Neural cell (in vitro differentiated cells): ENCODE measurements around the gene NOL4L. TPM values are rescaled to one million over a fixed set of nuclear protein-coding genes. Genes with fewer than 3 reads are reported as not detected.

Source experiments
- H2AFZ ChIP-seq: fragments of 200-600, 300-800 bp; sonication (generic), shearing (Covaris generic); 2 replicates; pipeline ENCODE4 v1.6.0; 2014; ENCODE audit warnings: low read depth, mild to moderate bottlenecking, antibody characterized with exemption, low read length, moderate library complexity
- H3F3A ChIP-seq: fragments of 200-600 bp; shearing (Covaris generic); 2 replicates; pipeline ENCODE4 v1.6.1; 2016; ENCODE audit warnings: mild to moderate bottlenecking, moderate library complexity, mixed read lengths, antibody characterized with exemption, low read length; ENCODE audit not compliant: insufficient read depth, poor library complexity, severe bottlenecking
- H3K27ac ChIP-seq: fragments of 200-600, 300-800 bp; sonication (generic), shearing (Covaris generic); 2 replicates; pipeline ENCODE4 v1.5.1; 2014; ENCODE audit warnings: mild to moderate bottlenecking, low read length, moderate library complexity
- H3K27me3 ChIP-seq: fragments of 300-800, 200-600 bp; sonication (generic), shearing (Covaris generic); 2 replicates; pipeline ENCODE4 v1.6.0; 2014; ENCODE audit warnings: mild to moderate bottlenecking, low read depth, low read length, moderate library complexity; ENCODE audit not compliant: insufficient read depth
- H3K36me3 ChIP-seq: fragments of 300-800, 200-600 bp; sonication (generic), shearing (Covaris generic); 2 replicates; pipeline ENCODE4 v1.5.1; 2014; ENCODE audit warnings: mild to moderate bottlenecking, antibody characterized with exemption, low read length, moderate library complexity; ENCODE audit not compliant: insufficient read depth
- H3K4me2 ChIP-seq: fragments of 300-800, 200-600 bp; sonication (generic), shearing (Covaris generic); 2 replicates; pipeline ENCODE4 v1.6.0; 2014; ENCODE audit warnings: mild to moderate bottlenecking, low read length
- H3K4me3 ChIP-seq: fragments of 300-800, 200-600 bp; sonication (generic), shearing (Covaris generic); 2 replicates; pipeline ENCODE4 v1.5.1; 2014; ENCODE audit warnings: mild to moderate bottlenecking, low read length, moderate library complexity
- H3K79me2 ChIP-seq: fragments of 200-600 bp; shearing (Covaris generic); replicated peaks from 2 replicates; pipeline ENCODE4 v1.6.0; 2014; ENCODE audit warnings: mild to moderate bottlenecking, low read length, moderate library complexity; ENCODE audit not compliant: insufficient read depth
- H3K9ac ChIP-seq: fragments of 300-800, 200-600 bp; sonication (generic), shearing (Covaris generic); 2 replicates; pipeline ENCODE4 v1.6.1; 2016; ENCODE audit warnings: mild to moderate bottlenecking, low read length, mixed read lengths
- H3K9me2 ChIP-seq: fragments of 200-600 bp; shearing (Covaris generic); 2 replicates; pipeline ENCODE4 v1.6.1; 2016; ENCODE audit warnings: mild to moderate bottlenecking, low read length, mixed read lengths; ENCODE audit not compliant: insufficient read depth
- H3K9me3 ChIP-seq: fragments of 200-600, 300-800 bp; sonication (generic), shearing (Covaris generic); 2 replicates; pipeline ENCODE4 v1.6.1; 2016; ENCODE audit warnings: mild to moderate bottlenecking, mixed run types, low read length, moderate library complexity, mixed read lengths
- H4K20me1 ChIP-seq: fragments of 200-600 bp; shearing (Covaris generic); 2 replicates; pipeline ENCODE4 v1.6.1; 2016; ENCODE audit warnings: mild to moderate bottlenecking, mixed run types; ENCODE audit not compliant: insufficient read depth
- EP300 ChIP-seq: fragments of 450-650 bp; conservative IDR thresholded peaks from 2 replicates; pipeline ENCODE4 v1.6.1; 2014; ENCODE audit warnings: antibody characterized with exemption, mild to moderate bottlenecking, moderate library complexity; ENCODE audit not compliant: poor library complexity, severe bottlenecking
- EZH2 ChIP-seq: fragments of 200-600, 300-800 bp; shearing (Covaris generic), sonication (generic); IDR thresholded peaks from 2 replicates; pipeline ENCODE4 v1.6.1; 2014; ENCODE audit warnings: antibody characterized with exemption, low read length, borderline replicate concordance, mild to moderate bottlenecking; ENCODE audit not compliant: insufficient read depth, poor library complexity, severe bottlenecking
- MXI1 ChIP-seq: fragments of 450-650 bp; conservative IDR thresholded peaks from 2 replicates; pipeline ENCODE4 v1.6.1; 2014; ENCODE audit warnings: antibody characterized with exemption, mild to moderate bottlenecking; ENCODE audit not compliant: poor library complexity, severe bottlenecking
- POLR2AphosphoS5 ChIP-seq: IDR thresholded peaks from 2 replicates; pipeline ENCODE4 v1.6.1; 2012
- RAD21 ChIP-seq: fragments of 450-650 bp; conservative IDR thresholded peaks from 2 replicates; pipeline ENCODE4 v1.6.1; 2014; ENCODE audit warnings: antibody characterized with exemption, mild to moderate bottlenecking, moderate library complexity
- SMC3 ChIP-seq: fragments of 450-650 bp; conservative IDR thresholded peaks from 2 replicates; pipeline ENCODE4 v1.6.1; 2014; ENCODE audit warnings: antibody characterized with exemption, mild to moderate bottlenecking, moderate library complexity; ENCODE audit not compliant: poor library complexity
- TAF1 ChIP-seq: IDR thresholded peaks from 2 replicates; pipeline ENCODE4 v1.6.1; 2012; ENCODE audit warnings: low read depth
- polyA plus RNA-seq: library from polyadenylated mRNA; depleted of rRNA; stranded (reverse); fragments of >200 nt; gene quantifications from 2 replicates; pipeline ENCODE4 v1.2.3, GENCODE V29; 2014
- TF ChIP-seq, protein P1 (sequence below): fragments of 450-650 bp; IDR thresholded peaks from 2 replicates; pipeline ENCODE4 v1.5.1; 2014; ENCODE audit warnings: antibody characterized with exemption, mild to moderate bottlenecking, moderate library complexity; ENCODE audit not compliant: poor library complexity, severe bottlenecking
- TF ChIP-seq, protein P2 (sequence below): IDR thresholded peaks from 2 replicates; pipeline ENCODE4 v1.6.1; 2012; ENCODE audit warnings: borderline replicate concordance

NOL4L gene
- polyA plus RNA-seq, 1 donor from 2014 or later, result 20.4 TPM

GRCh38 chr20:32470940-32471339, 114.2 kb downstream of the NOL4L start:
- no peaks in the 10 kb centered on the region for H3K9me2 ChIP-seq
- TF ChIP-seq, protein P1, sequence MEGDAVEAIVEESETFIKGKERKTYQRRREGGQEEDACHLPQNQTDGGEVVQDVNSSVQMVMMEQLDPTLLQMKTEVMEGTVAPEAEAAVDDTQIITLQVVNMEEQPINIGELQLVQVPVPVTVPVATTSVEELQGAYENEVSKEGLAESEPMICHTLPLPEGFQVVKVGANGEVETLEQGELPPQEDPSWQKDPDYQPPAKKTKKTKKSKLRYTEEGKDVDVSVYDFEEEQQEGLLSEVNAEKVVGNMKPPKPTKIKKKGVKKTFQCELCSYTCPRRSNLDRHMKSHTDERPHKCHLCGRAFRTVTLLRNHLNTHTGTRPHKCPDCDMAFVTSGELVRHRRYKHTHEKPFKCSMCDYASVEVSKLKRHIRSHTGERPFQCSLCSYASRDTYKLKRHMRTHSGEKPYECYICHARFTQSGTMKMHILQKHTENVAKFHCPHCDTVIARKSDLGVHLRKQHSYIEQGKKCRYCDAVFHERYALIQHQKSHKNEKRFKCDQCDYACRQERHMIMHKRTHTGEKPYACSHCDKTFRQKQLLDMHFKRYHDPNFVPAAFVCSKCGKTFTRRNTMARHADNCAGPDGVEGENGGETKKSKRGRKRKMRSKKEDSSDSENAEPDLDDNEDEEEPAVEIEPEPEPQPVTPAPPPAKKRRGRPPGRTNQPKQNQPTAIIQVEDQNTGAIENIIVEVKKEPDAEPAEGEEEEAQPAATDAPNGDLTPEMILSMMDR, result no peak
- no peak for TF ChIP-seq SMC3
- no peak for TF ChIP-seq RAD21
- no peak for TF ChIP-seq EZH2
- TF ChIP-seq EP300, result no peak
- TF ChIP-seq MXI1, result no peak
- TF ChIP-seq, protein P2, sequence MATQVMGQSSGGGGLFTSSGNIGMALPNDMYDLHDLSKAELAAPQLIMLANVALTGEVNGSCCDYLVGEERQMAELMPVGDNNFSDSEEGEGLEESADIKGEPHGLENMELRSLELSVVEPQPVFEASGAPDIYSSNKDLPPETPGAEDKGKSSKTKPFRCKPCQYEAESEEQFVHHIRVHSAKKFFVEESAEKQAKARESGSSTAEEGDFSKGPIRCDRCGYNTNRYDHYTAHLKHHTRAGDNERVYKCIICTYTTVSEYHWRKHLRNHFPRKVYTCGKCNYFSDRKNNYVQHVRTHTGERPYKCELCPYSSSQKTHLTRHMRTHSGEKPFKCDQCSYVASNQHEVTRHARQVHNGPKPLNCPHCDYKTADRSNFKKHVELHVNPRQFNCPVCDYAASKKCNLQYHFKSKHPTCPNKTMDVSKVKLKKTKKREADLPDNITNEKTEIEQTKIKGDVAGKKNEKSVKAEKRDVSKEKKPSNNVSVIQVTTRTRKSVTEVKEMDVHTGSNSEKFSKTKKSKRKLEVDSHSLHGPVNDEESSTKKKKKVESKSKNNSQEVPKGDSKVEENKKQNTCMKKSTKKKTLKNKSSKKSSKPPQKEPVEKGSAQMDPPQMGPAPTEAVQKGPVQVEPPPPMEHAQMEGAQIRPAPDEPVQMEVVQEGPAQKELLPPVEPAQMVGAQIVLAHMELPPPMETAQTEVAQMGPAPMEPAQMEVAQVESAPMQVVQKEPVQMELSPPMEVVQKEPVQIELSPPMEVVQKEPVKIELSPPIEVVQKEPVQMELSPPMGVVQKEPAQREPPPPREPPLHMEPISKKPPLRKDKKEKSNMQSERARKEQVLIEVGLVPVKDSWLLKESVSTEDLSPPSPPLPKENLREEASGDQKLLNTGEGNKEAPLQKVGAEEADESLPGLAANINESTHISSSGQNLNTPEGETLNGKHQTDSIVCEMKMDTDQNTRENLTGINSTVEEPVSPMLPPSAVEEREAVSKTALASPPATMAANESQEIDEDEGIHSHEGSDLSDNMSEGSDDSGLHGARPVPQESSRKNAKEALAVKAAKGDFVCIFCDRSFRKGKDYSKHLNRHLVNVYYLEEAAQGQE, result no peak
- no peak for TF ChIP-seq TAF1
- no peak for TF ChIP-seq POLR2AphosphoS5
- H3K9ac ChIP-seq, result no peak overlapping the region
- H3K27me3 ChIP-seq, result no peaks in the 10 kb centered on the region
- H3K9me3 ChIP-seq, result no peaks in the 10 kb centered on the region
- H4K20me1 ChIP-seq, result peaks cover 72% of the 10 kb centered on the region
- H3K79me2 ChIP-seq, result peaks cover 58% of the 10 kb centered on the region
- H2AFZ ChIP-seq, result no peak overlapping the region
- H3K4me2 ChIP-seq, result no peak overlapping the region
- H3K27ac ChIP-seq, result no peak overlapping the region
- H3K36me3 ChIP-seq, result peaks cover 4% of the 10 kb centered on the region
- no peaks in the 10 kb centered on the region for H3F3A ChIP-seq
- no peak overlapping the region for H3K4me3 ChIP-seq

GRCh38 chr20:32470025-32470861, 114.9 kb downstream of the NOL4L start:
- TF ChIP-seq, protein P1, result peak; percentile 29
- TF ChIP-seq EP300, result no peak
- no peak overlapping the region for H3K27ac ChIP-seq

More at GRCh38 chr20:32470025-32470861, 114.9 kb downstream of the NOL4L start:
- Histone ChIP-seq H3K79me2 (peaks cover 51% of the 10 kb centered on the region), H2AFZ (no peak overlapping the region), H3F3A (no peaks in the 10 kb centered on the region), H4K20me1 (peaks cover 70% of the 10 kb centered on the region), H3K9ac (no peak overlapping the region), H3K4me2 (no peak overlapping the region), H3K9me3 (no peaks in the 10 kb centered on the region), H3K9me2 (no peaks in the 10 kb centered on the region), H3K4me3 (no peak overlapping the region), H3K27me3 (no peaks in the 10 kb centered on the region), H3K36me3 (peaks cover 4% of the 10 kb centered on the region)
